CD14-positive monocyte (primary cell): ENCODE data around the gene FAM120B. TPM values are rescaled to one million over a fixed set of nuclear protein-coding genes. Genes with fewer than 3 reads are reported as not detected.

Experiments
- DNase-seq, 3 donors: peaks; one replicate each; pipeline ENCODE4 v3.0.0-alpha.2; 2011 to 2022
- H2AFZ ChIP-seq: 2 replicates; pipeline ENCODE4 v1.6.0; 2012; ENCODE audit warnings: mild to moderate bottlenecking, low read depth, low read length, inconsistent platforms; ENCODE audit not compliant: insufficient read depth, poor library complexity, severe bottlenecking
- H3K27ac ChIP-seq, 2 donors: 1 replicate in 1 of 2; 2 replicates in 1 of 2; pipeline ENCODE4 v1.5.1; 2012 to 2013; ENCODE audit warnings: low read length in 2 of 2, control low read depth in 1 of 2, inconsistent platforms in 1 of 2, low read depth in 1 of 2, mild to moderate bottlenecking in 1 of 2
- H3K27me3 ChIP-seq, 2 donors: one replicate each; pipeline versions ENCODE4 v1.6.0 to v1.6.1; 2011 to 2013; ENCODE audit warnings: low read length in 2 of 2; ENCODE audit not compliant: control insufficient read depth in 2 of 2, insufficient read depth in 2 of 2
- H3K36me3 ChIP-seq, 2 donors: replicated peaks in 1 of 2; 1 replicate in 1 of 2; 2 replicates in 1 of 2; pipeline versions ENCODE4 v1.5.1 to v1.6.1; 2012 to 2013; ENCODE audit warnings: low read length in 2 of 2, control low read depth in 1 of 2, inconsistent platforms in 1 of 2, mild to moderate bottlenecking in 1 of 2; ENCODE audit not compliant: insufficient read depth in 2 of 2, control insufficient read depth in 1 of 2
- H3K4me1 ChIP-seq, 2 donors: 1 replicate in 1 of 2; 2 replicates in 1 of 2; pipeline versions ENCODE4 v1.5.1 to v1.6.1; 2012 to 2013; ENCODE audit warnings: low read length in 2 of 2, control low read depth in 1 of 2, inconsistent platforms in 1 of 2, mild to moderate bottlenecking in 1 of 2, moderate library complexity in 1 of 2; ENCODE audit not compliant: insufficient read depth in 2 of 2, control insufficient read depth in 1 of 2
- H3K4me2 ChIP-seq: replicated peaks from 2 replicates; pipeline ENCODE3; 2012; ENCODE audit warnings: low read length, moderate library complexity, mild to moderate bottlenecking; ENCODE audit not compliant: poor library complexity, severe bottlenecking; ENCODE audit errors: extremely low read depth
- H3K4me3 ChIP-seq, 3 experiments: fragments of 200-600 bp in 1 of 3; sonication (generic) in 1 of 3; replicated peaks in 1 of 3; 1 replicate in 2 of 3; 2 replicates in 1 of 3; pipeline ENCODE4 v1.5.1; 2011 to 2013; ENCODE audit warnings: low read length in 3 of 3, mild to moderate bottlenecking in 3 of 3, control low read depth in 2 of 3, low read depth in 2 of 3, inconsistent platforms in 1 of 3, moderate library complexity in 1 of 3
- H3K79me2 ChIP-seq: 2 replicates; pipeline ENCODE4 v1.6.0; 2012; ENCODE audit warnings: mild to moderate bottlenecking, control low read depth, inconsistent platforms, low read length, moderate library complexity; ENCODE audit not compliant: insufficient read depth
- H3K9ac ChIP-seq: 2 replicates; pipeline ENCODE4 v1.6.0; 2017; ENCODE audit warnings: low read length, mild to moderate bottlenecking; ENCODE audit not compliant: insufficient read depth, poor library complexity, severe bottlenecking
- H3K9me3 ChIP-seq, 2 donors: replicated peaks in 1 of 2; 1 replicate in 1 of 2; 2 replicates in 1 of 2; pipeline versions ENCODE4 v1.5.1 to v1.6.1; 2012 to 2013; ENCODE audit warnings: low read length in 2 of 2, control low read depth in 1 of 2; ENCODE audit not compliant: control insufficient read depth in 1 of 2, insufficient read depth in 1 of 2
- H4K20me1 ChIP-seq: 2 replicates; pipeline ENCODE4 v1.6.0; 2012; ENCODE audit warnings: mild to moderate bottlenecking, low read length, control low read depth, moderate library complexity; ENCODE audit not compliant: insufficient read depth
- H3K27ac Mint-ChIP-seq, 7 donors: one replicate each; pipeline ENCODE4 v1.8.0; 2020; ENCODE audit warnings: mild to moderate bottlenecking in 7 of 7, mixed read lengths in 7 of 7, moderate library complexity in 6 of 7, inconsistent platforms in 2 of 7
- H3K27me3 Mint-ChIP-seq, 3 donors: one replicate each; pipeline ENCODE4 v1.8.0; 2021 to 2022; ENCODE audit warnings: low read depth in 3 of 3, mild to moderate bottlenecking in 3 of 3, mixed read lengths in 3 of 3, moderate library complexity in 3 of 3, inconsistent platforms in 1 of 3
- H3K36me3 Mint-ChIP-seq, 2 donors: one replicate each; pipeline ENCODE4 v1.8.0; 2020; ENCODE audit warnings: mixed read lengths in 2 of 2, inconsistent platforms in 1 of 2, mild to moderate bottlenecking in 1 of 2
- H3K4me1 Mint-ChIP-seq: one replicate; pipeline ENCODE4 v1.8.0; 2020; ENCODE audit warnings: mild to moderate bottlenecking, mixed read lengths
- H3K4me3 Mint-ChIP-seq, 2 donors: one replicate each; pipeline ENCODE4 v1.8.0; 2020; ENCODE audit warnings: mild to moderate bottlenecking in 2 of 2, mixed read lengths in 2 of 2, moderate library complexity in 1 of 2
- H3K9me3 Mint-ChIP-seq, 7 donors: one replicate each; pipeline ENCODE4 v1.8.0; 2020 to 2022; ENCODE audit warnings: mixed read lengths in 7 of 7, mild to moderate bottlenecking in 6 of 7, moderate library complexity in 6 of 7, inconsistent platforms in 2 of 7
- CTCF ChIP-seq: fragments of 200-600 bp; IDR thresholded peaks from one replicate; pipeline ENCODE4 v1.8.0; 2022; ENCODE audit warnings: antibody characterized with exemption, mild to moderate bottlenecking
- WGBS: methylation state at CpG from one replicate; pipeline ENCODE4 v1.1.5; 2013; ENCODE audit warnings: missing lambda C conversion rate; ENCODE audit not compliant: insufficient coverage; 5-methylcytosine and 5-hydroxymethylcytosine counted together
- intact Hi-C, 2 donors: fragments of 100-400 bp; cut with micrococcal nuclease; formaldehyde crosslinking; loops; one replicate each; pipeline versions ENCODE4 v1.15.0 to v1.15.1; 2023
- polyA plus RNA-seq, 3 donors: library from polyadenylated mRNA; depleted of rRNA in 1 of 3; unstranded in 2 of 3; stranded (reverse) in 1 of 3; fragments of 300-500 nt in 2 of 3; fragments of >200 nt in 1 of 3; fragmentation: Illumina TruSeq in 2 of 3; gene quantifications; 1 replicate in 2 of 3; 2 replicates in 1 of 3; pipeline ENCODE4 v1.2.3, GENCODE V29; 2012 to 2021

FAM120B gene
- polyA plus RNA-seq, 3 donors = 10.6 to 20.2 (median 11.2) TPM

GRCh38 chr6:170404697-170405096 lies 98.1 kb downstream of the FAM120B start:
- Histone ChIP-seq H3K4me2 (no peak overlapping the region), H3K27me3 (no peaks in the 10 kb centered on the region), H3K4me3 (no peak overlapping the region), H3K27ac (no peak overlapping the region), H2AFZ (no peak overlapping the region), H3K79me2 (no peaks in the 10 kb centered on the region), H3K4me1 (no peaks in the 10 kb centered on the region), H4K20me1 (no peaks in the 10 kb centered on the region), H3K36me3 (peaks cover 52 to 66% of the 10 kb centered on the region in 2 donors), H3K9ac (no peak overlapping the region), H3K9me3 (no peaks in the 10 kb centered on the region)
- DNase-seq = no peak
- Mint-ChIP-seq H3K27me3 (peaks cover 0 to 2% (median 1%) of the 10 kb centered on the region in 3 donors), H3K27ac (no peak overlapping the region), H3K9me3 (peaks cover 0 to 3% (median 2%) of the 10 kb centered on the region in 7 donors), H3K4me3 (no peak overlapping the region), H3K4me1 (no peaks in the 10 kb centered on the region), H3K36me3 (peaks cover 67 to 72% of the 10 kb centered on the region in 2 donors)
- TF ChIP-seq CTCF = no peak
- 89% methylated on average over 5 of the region's 6 CpGs for WGBS
- intact Hi-C loops = no loop called here

GRCh38 chr6:170405311-170405975 lies 98.9 kb downstream of the FAM120B start:
- 9% methylated on average over 3 of the region's 8 CpGs for WGBS
- no peak for TF ChIP-seq CTCF
- Histone ChIP-seq H2AFZ (no peak overlapping the region), H3K9me3 (no peaks in the 10 kb centered on the region), H4K20me1 (no peaks in the 10 kb centered on the region), H3K4me3 (no peak overlapping the region), H3K79me2 (no peaks in the 10 kb centered on the region), H3K4me1 (no peaks in the 10 kb centered on the region), H3K27me3 (no peaks in the 10 kb centered on the region), H3K27ac (no peak overlapping the region), H3K9ac (no peak overlapping the region), H3K36me3 (peaks cover 49 to 60% of the 10 kb centered on the region in 2 donors), H3K4me2 (no peak overlapping the region)
- peaks cover 0 to 3% (median 2%) of the 10 kb centered on the region in 3 donors for H3K27me3 Mint-ChIP-seq
- no peak overlapping the region for H3K4me3 Mint-ChIP-seq
- intact Hi-C loops = no loop called here
- peaks cover 3 to 9% (median 5%) of the 10 kb centered on the region in 7 donors for H3K9me3 Mint-ChIP-seq
- no peak for DNase-seq
- peak overlapping the region in 1 of 7 donors; percentile 24 for H3K27ac Mint-ChIP-seq
- no peaks in the 10 kb centered on the region for H3K4me1 Mint-ChIP-seq
- peaks cover 61 to 66% of the 10 kb centered on the region in 2 donors for H3K36me3 Mint-ChIP-seq
